ENCODE data around the gene TUBE1. TPM values are rescaled to one million over a fixed set of nuclear protein-coding genes. Genes with fewer than 3 reads are reported as not detected.

TUBE1 gene
- total RNA-seq, 1 donor from 2014 or later = 49.0 TPM

GRCh38 chr6:112027942-112028674, 59.2 kb downstream of the TUBE1 start:
- H3K4me2 ChIP-seq = no peak overlapping the region
- Mint-ChIP-seq H3K27me3 (ENCODE audit: insufficient read depth, low read depth) (peaks cover 11% of the 10 kb centered on the region), H3K4me3 (no peak overlapping the region), H3K4me1 (peaks cover 4% of the 10 kb centered on the region), H3K27ac (no peak overlapping the region), H3K36me3 (peaks cover 3% of the 10 kb centered on the region), H3K9me3 (peaks cover 7% of the 10 kb centered on the region)
- no peak overlapping the region for H3K9ac ChIP-seq
- H3K9me3 ChIP-seq (ENCODE audit: low read depth) = no peaks in the 10 kb centered on the region
- no peaks in the 10 kb centered on the region for H3F3A ChIP-seq (ENCODE audit: low read depth)
- DNase-seq (ENCODE audit: low spot score) = no peak
- H3K79me2 ChIP-seq (ENCODE audit: low read depth) = no peaks in the 10 kb centered on the region
- no peak overlapping the region for H3K4me3 ChIP-seq
- peaks cover 9% of the 10 kb centered on the region for H3K27me3 ChIP-seq
- no peaks in the 10 kb centered on the region for H4K20me1 ChIP-seq (ENCODE audit: low read depth)
- no peaks in the 10 kb centered on the region for H3K4me1 ChIP-seq
- no peak overlapping the region for H2AFZ ChIP-seq (replicated peaks)
- H3K27ac ChIP-seq = no peak overlapping the region
- TF ChIP-seq CTCF (IDR thresholded peaks at IDR 0.05) (no peak), EZH2 (IDR thresholded peaks at IDR 0.05) (no peak), EZH2phosphoT487 (IDR thresholded peaks at IDR 0.05) (no peak)
- no peaks in the 10 kb centered on the region for H3K36me3 ChIP-seq

- no peak for TF ChIP-seq CTCF (IDR thresholded peaks at IDR 0.05)
- TF ChIP-seq EZH2phosphoT487 (IDR thresholded peaks at IDR 0.05) = no peak
- no peak for TF ChIP-seq EZH2 (IDR thresholded peaks at IDR 0.05)
- Histone ChIP-seq H3K4me3 (no peak overlapping the region), H3K27me3 (peaks cover 2% of the 10 kb centered on the region), H3K27ac (no peak overlapping the region), H4K20me1 (ENCODE audit: low read depth) (no peaks in the 10 kb centered on the region), H3K9ac (no peak overlapping the region), H3F3A (ENCODE audit: low read depth) (no peaks in the 10 kb centered on the region), H3K36me3 (no peaks in the 10 kb centered on the region), H3K4me2 (no peak overlapping the region), H3K79me2 (ENCODE audit: low read depth) (no peaks in the 10 kb centered on the region), H3K9me3 (ENCODE audit: low read depth) (no peaks in the 10 kb centered on the region), H3K4me1 (no peaks in the 10 kb centered on the region), H2AFZ (replicated peaks) (no peak overlapping the region)
- no peak overlapping the region for H3K27ac Mint-ChIP-seq
- peaks cover 7% of the 10 kb centered on the region for H3K9me3 Mint-ChIP-seq
- H3K4me3 Mint-ChIP-seq = no peak overlapping the region
- DNase-seq (ENCODE audit: low spot score) = no peak
- H3K36me3 Mint-ChIP-seq = peaks cover 3% of the 10 kb centered on the region
- peaks cover 4% of the 10 kb centered on the region for H3K4me1 Mint-ChIP-seq
- H3K27me3 Mint-ChIP-seq (ENCODE audit: insufficient read depth, low read depth) = peaks cover 11% of the 10 kb centered on the region
These were observed 60.3 kb downstream of the TUBE1 start for GRCh38 chr6:112026933-112027332.

GRCh38 chr6:112024464-112024863, 62.8 kb downstream of the TUBE1 start:
- peaks cover 7% of the 10 kb centered on the region for H3K9me3 Mint-ChIP-seq
- Histone ChIP-seq H3K4me3 (no peak overlapping the region), H3K4me2 (no peak overlapping the region), H3K9me3 (ENCODE audit: low read depth) (no peaks in the 10 kb centered on the region), H3K4me1 (no peaks in the 10 kb centered on the region), H3K9ac (no peak overlapping the region), H3F3A (ENCODE audit: low read depth) (no peaks in the 10 kb centered on the region), H3K27ac (no peak overlapping the region), H4K20me1 (ENCODE audit: low read depth) (no peaks in the 10 kb centered on the region), H3K36me3 (no peaks in the 10 kb centered on the region), H3K27me3 (no peaks in the 10 kb centered on the region), H3K79me2 (ENCODE audit: low read depth) (no peaks in the 10 kb centered on the region), H2AFZ (replicated peaks) (no peak overlapping the region)
- H3K27ac Mint-ChIP-seq = no peak overlapping the region
- H3K36me3 Mint-ChIP-seq = peaks cover 3% of the 10 kb centered on the region
- DNase-seq (ENCODE audit: low spot score) = no peak
- no peak overlapping the region for H3K4me3 Mint-ChIP-seq
- peaks cover 10% of the 10 kb centered on the region for H3K27me3 Mint-ChIP-seq (ENCODE audit: insufficient read depth, low read depth)
- peaks cover 2% of the 10 kb centered on the region for H3K4me1 Mint-ChIP-seq
- TF ChIP-seq CTCF (IDR thresholded peaks at IDR 0.05) (no peak), EZH2phosphoT487 (IDR thresholded peaks at IDR 0.05) (no peak), EZH2 (IDR thresholded peaks at IDR 0.05) (no peak)
